PC-3 (cell line): ENCODE measurements around the gene ARNT2.

Experiments used
- CTCF ChIP-seq: fragments of 300-600 bp; sonication (generic); conservative IDR thresholded peaks from 2 replicates; pipeline ENCODE4 v1.5.1; 2017; ENCODE audit warnings: antibody characterized with exemption, low read depth, mild to moderate bottlenecking, low read length
- EZH2 ChIP-seq: fragments of 300-600 bp; sonication (generic); IDR thresholded peaks from one replicate; pipeline ENCODE4 v1.6.1; 2017; ENCODE audit warnings: antibody characterized with exemption, mild to moderate bottlenecking, low read length; ENCODE audit not compliant: unreplicated experiment

- no peak for TF ChIP-seq CTCF
- no peak for TF ChIP-seq EZH2
These were observed 15.4 kb downstream of the ARNT2 start for GRCh38 chr15:80419546-80419945.
